ENCODE results near the gene TEX11. TPM values are rescaled to one million over a fixed set of nuclear protein-coding genes. Genes with fewer than 3 reads are reported as not detected.
"Not testable (repeated sequence)": the region's sequence is repeated elsewhere in the genome, so short reads cannot be mapped to it uniquely, and the experiment has no call there.

Gene TEX11
- polyA plus RNA-seq, 4 donors = 0.04 to 0.54 (median 0.04) TPM; not detected in 1

DNA sequence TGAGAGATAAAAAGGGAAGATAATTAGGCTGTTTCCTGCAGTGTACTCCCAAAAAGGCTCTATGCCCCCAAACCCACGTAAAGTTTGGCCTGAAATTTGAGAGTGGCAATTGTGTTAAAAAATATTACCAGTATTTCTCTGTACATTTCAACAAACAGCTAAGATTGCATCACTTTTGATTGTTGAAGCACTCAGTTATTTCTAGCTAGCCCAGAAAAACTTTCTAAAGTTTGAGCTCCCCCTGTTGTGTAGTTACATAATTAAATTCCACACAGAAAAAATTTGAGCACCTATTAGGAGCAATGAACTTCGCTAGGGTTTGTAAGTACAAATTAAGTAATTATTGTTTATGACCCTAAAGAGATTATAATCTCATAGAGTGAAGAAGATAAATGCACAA, 354.4 kb downstream of the TEX11 start:
- FAIRE-seq = peak; percentile 10
- Histone ChIP-seq H3K4me1 (ENCODE audit: control insufficient read depth in 3 of 3, insufficient read depth in 2 of 3, low read depth in 1 of 3, low read length in 2 of 3) (peaks cover 0 to 3% (median 0%) of the 10 kb centered on the region in 3 donors), H3K36me3 (ENCODE audit: control insufficient read depth in 3 of 3, insufficient read depth in 2 of 3, low read depth in 1 of 3, low read length in 3 of 3) (no peaks in the 10 kb centered on the region), H3K4me3 (ENCODE audit: low read depth in 1 of 3, low read length in 3 of 3) (no peak overlapping the region), H3K27ac (ENCODE audit: low read depth in 1 of 3, low read length in 2 of 3) (no peak overlapping the region), H3K9me3 (ENCODE audit: control insufficient read depth in 2 of 2, insufficient read depth in 1 of 2, low read depth in 1 of 2, low read length in 1 of 2) (no peaks in the 10 kb centered on the region), H3K27me3 (ENCODE audit: control insufficient read depth in 3 of 3, insufficient read depth in 3 of 3, low read length in 3 of 3) (no peaks in the 10 kb centered on the region)
- WGBS, 3 donors = 4 to 8% (median 6%) methylated on average over 2 of the region's 2 CpGs
- DNase-seq = peak; percentile 23 to 25

DNA sequence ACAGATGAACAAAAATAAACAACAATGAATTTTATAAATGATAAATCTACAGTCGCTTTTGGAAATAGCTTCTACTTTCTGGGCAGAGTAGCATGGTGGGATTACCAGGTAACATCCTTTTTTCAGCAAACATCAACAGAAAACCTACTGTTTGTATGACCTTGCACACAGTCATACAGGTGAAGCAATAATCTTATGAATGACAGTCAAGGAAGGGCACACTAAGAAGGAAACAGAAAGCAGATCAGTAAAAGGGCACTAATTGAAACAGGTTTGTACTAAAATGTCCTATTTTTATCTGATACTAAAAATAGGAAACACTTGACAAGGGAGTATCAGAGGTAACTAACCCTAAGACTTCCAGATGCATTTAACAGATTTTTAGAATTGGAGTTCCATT, 355.0 kb downstream of the TEX11 start:
- Histone ChIP-seq H3K9me3 (ENCODE audit: control insufficient read depth in 2 of 2, insufficient read depth in 1 of 2, low read depth in 1 of 2, low read length in 1 of 2) (no peaks in the 10 kb centered on the region), H3K36me3 (ENCODE audit: control insufficient read depth in 3 of 3, insufficient read depth in 2 of 3, low read depth in 1 of 3, low read length in 3 of 3) (no peaks in the 10 kb centered on the region), H3K4me1 (ENCODE audit: control insufficient read depth in 3 of 3, insufficient read depth in 2 of 3, low read depth in 1 of 3, low read length in 2 of 3) (peaks cover 0 to 3% (median 0%) of the 10 kb centered on the region in 3 donors), H3K27me3 (ENCODE audit: control insufficient read depth in 3 of 3, insufficient read depth in 3 of 3, low read length in 3 of 3) (no peaks in the 10 kb centered on the region), H3K4me3 (ENCODE audit: low read depth in 1 of 3, low read length in 3 of 3) (no peak overlapping the region), H3K27ac (ENCODE audit: low read depth in 1 of 3, low read length in 2 of 3) (no peak overlapping the region)
- WGBS, 3 donors = 58 to 65% (median 65%) methylated on average over 1 of the region's 1 CpG
- no peak for FAIRE-seq
- peak; percentile 14 to 19 for DNase-seq

DNA sequence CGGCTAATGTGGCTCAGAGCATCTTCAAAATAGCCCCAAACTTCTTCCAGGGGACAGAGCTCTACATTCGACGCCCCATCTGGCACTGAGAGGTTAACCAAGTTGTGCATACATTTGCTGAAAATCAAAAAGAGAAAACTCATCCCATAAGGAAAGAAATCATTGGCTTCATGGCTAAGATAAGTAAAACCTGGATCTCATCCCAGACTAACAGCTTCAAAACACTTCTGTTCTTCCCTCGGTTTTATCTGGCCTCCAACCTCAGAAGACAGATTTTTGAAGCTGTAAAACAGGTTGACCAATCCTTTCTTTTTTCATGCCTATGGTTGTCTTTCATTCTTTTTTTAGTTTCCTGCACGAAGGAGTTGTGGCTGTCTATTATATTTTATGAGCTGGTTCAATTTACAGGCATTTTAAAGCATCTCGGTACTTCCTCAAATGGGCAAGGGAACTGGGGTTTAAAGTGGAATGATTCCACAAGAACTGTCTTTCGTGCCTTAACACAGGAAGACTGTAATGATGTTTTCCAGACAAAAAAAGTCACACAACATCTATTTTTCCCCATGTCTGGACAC, 356.3 kb downstream of the TEX11 start:
- Histone ChIP-seq H3K27me3 (ENCODE audit: control insufficient read depth in 3 of 3, insufficient read depth in 3 of 3, low read length in 3 of 3) (no peaks in the 10 kb centered on the region), H3K4me1 (ENCODE audit: control insufficient read depth in 3 of 3, insufficient read depth in 2 of 3, low read depth in 1 of 3, low read length in 2 of 3) (peaks cover 0 to 3% (median 0%) of the 10 kb centered on the region in 3 donors), H3K9me3 (ENCODE audit: control insufficient read depth in 2 of 2, insufficient read depth in 1 of 2, low read depth in 1 of 2, low read length in 1 of 2) (no peaks in the 10 kb centered on the region), H3K36me3 (ENCODE audit: control insufficient read depth in 3 of 3, insufficient read depth in 2 of 3, low read depth in 1 of 3, low read length in 3 of 3) (no peaks in the 10 kb centered on the region), H3K4me3 (ENCODE audit: low read depth in 1 of 3, low read length in 3 of 3) (no peak overlapping the region), H3K27ac (ENCODE audit: low read depth in 1 of 3, low read length in 2 of 3) (no peak overlapping the region)
- DNase-seq (no peak), FAIRE-seq (no peak)
- WGBS, 3 donors = 43 to 47% (median 45%) methylated on average over 7 of the region's 7 CpGs

DNA sequence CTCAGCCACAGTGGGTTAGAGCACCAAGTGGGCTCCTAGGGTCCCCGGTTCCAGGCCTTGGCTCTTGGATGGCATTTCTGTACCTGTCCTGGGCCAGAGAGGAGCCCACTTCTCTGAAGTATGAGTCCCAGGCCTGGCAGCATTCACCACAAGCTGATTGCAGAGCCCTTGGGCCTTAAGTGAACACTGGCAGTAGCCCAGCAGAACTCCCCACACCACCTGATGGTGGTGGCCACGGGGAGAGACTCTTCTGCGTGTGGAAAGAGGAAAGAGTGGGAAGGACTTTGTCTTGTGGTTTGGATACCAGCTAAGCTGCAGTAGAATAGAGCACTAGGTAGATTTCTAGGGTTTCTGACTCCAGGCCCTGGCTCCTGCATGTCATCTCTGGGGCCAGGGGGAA, 359.1 kb downstream of the TEX11 start:
- peaks cover 0 to 3% (median 0%) of the 10 kb centered on the region in 3 donors for H3K4me1 ChIP-seq (ENCODE audit: control insufficient read depth in 3 of 3, insufficient read depth in 2 of 3, low read depth in 1 of 3, low read length in 2 of 3)
- H3K4me3 ChIP-seq (ENCODE audit: low read depth in 1 of 3, low read length in 3 of 3) = no peak overlapping the region
- no peak overlapping the region for H3K27ac ChIP-seq (ENCODE audit: low read depth in 1 of 3, low read length in 2 of 3)
- no peak for DNase-seq
- no peaks in the 10 kb centered on the region for H3K27me3 ChIP-seq (ENCODE audit: control insufficient read depth in 3 of 3, insufficient read depth in 3 of 3, low read length in 3 of 3)
- no peak for FAIRE-seq
- WGBS, 3 donors = 64 to 84% (median 80%) methylated on average over 2 to 3 of the region's 3 CpGs
- no peaks in the 10 kb centered on the region for H3K9me3 ChIP-seq (ENCODE audit: control insufficient read depth in 2 of 2, insufficient read depth in 1 of 2, low read depth in 1 of 2, low read length in 1 of 2)
- H3K36me3 ChIP-seq (ENCODE audit: control insufficient read depth in 3 of 3, insufficient read depth in 2 of 3, low read depth in 1 of 3, low read length in 3 of 3) = no peaks in the 10 kb centered on the region

DNA sequence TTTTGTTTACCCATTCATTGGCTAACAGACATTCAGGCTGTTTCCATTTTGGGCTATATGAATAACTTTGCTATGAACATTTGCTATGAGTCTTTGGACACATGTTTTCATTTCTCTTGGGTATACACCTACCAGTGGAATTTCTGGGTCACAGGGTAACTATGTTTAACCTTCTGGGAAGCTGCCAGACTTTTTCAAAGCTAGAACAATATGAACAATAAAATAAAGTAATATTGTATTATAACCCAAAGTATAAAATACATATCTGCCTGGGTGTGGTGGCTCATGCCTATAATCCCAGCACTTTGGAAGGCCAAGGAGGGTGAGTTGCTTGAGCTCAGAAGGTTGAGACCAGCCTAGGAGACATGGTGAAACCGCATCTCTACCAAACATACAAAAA, 373.3 kb downstream of the TEX11 start:
- no peak for DNase-seq
- Histone ChIP-seq H3K27me3 (ENCODE audit: control insufficient read depth in 3 of 3, insufficient read depth in 3 of 3, low read length in 3 of 3) (no peaks in the 10 kb centered on the region), H3K9me3 (ENCODE audit: control insufficient read depth in 2 of 2, insufficient read depth in 1 of 2, low read depth in 1 of 2, low read length in 1 of 2) (no peaks in the 10 kb centered on the region), H3K4me1 (ENCODE audit: control insufficient read depth in 3 of 3, insufficient read depth in 2 of 3, low read depth in 1 of 3, low read length in 2 of 3) (no peaks in the 10 kb centered on the region), H3K36me3 (ENCODE audit: control insufficient read depth in 3 of 3, insufficient read depth in 2 of 3, low read depth in 1 of 3, low read length in 3 of 3) (no peaks in the 10 kb centered on the region), H3K27ac (ENCODE audit: low read depth in 1 of 3, low read length in 2 of 3) (no peak overlapping the region), H3K4me3 (ENCODE audit: low read depth in 1 of 3, low read length in 3 of 3) (no peak overlapping the region)
- WGBS, 3 donors = 50 to 91% (median 85%) methylated on average over 1 of the region's 1 CpG
- FAIRE-seq = no peak

DNA sequence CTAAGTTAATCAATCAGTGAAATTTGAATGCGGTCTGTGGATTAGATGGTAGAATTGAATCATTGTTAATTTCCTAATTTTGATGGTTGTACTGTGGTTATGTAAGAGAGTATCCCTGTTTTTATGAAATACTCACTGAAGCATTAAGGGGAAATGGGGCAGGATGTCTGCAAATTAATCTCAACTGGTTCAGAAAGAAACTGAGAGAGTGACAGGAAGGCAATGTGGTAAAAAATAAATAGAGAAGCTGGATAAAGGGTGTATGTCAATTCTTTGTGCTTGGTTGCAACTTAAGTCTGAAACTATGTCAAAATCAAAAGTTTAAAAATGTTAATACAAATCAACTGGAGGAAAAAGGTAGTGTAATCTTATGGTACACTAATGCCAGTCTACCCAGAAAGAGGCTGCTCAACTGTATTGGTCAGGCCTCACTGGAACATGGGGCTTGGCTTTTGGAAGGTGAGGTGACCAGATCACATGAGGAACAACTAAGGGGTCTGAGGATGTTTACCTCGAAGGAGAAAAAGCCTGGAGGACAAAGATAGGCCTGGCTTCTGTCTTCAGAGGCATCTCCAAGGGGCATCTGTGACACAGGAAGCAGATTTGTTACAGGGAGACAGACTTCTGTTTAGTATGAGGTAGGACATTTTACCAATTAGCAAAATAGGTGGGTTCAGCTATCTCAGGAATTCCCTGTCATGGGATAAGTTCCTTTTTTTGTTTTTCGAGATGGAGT, 380.7 kb downstream of the TEX11 start:
- WGBS, 3 donors = 35 to 68% (median 63%) methylated on average over 3 of the region's 3 CpGs
- H3K27ac ChIP-seq (ENCODE audit: low read depth in 1 of 3, low read length in 2 of 3) = no peak overlapping the region
- no peaks in the 10 kb centered on the region for H3K27me3 ChIP-seq (ENCODE audit: control insufficient read depth in 3 of 3, insufficient read depth in 3 of 3, low read length in 3 of 3)
- H3K4me1 ChIP-seq (ENCODE audit: control insufficient read depth in 3 of 3, insufficient read depth in 2 of 3, low read depth in 1 of 3, low read length in 2 of 3) = no peaks in the 10 kb centered on the region
- H3K4me3 ChIP-seq (ENCODE audit: low read depth in 1 of 3, low read length in 3 of 3) = no peak overlapping the region
- DNase-seq (no peak), FAIRE-seq (no peak)
- H3K36me3 ChIP-seq (ENCODE audit: control insufficient read depth in 3 of 3, insufficient read depth in 2 of 3, low read depth in 1 of 3, low read length in 3 of 3) = no peaks in the 10 kb centered on the region
- H3K9me3 ChIP-seq (ENCODE audit: control insufficient read depth in 2 of 2, insufficient read depth in 1 of 2, low read depth in 1 of 2, low read length in 1 of 2) = no peaks in the 10 kb centered on the region

DNA sequence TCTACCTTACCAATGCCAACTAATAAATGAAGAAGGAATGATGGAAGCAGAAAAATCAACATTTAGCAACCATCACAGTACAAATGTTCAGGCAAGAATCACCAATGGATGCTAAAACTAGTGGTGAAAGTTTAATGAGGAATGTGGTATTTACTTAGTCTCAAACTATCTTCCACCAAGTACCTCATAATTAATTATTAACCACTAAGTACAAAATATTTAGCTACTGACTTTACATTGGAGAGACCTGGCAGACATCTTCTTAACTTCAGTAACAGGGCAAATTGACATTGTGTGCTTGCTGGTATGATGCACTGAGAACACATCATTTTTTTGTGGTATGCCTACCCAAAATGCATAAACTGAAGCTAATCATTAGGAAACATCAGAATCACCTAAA, 381.5 kb downstream of the TEX11 start:
- no peaks in the 10 kb centered on the region for H3K4me1 ChIP-seq (ENCODE audit: control insufficient read depth in 3 of 3, insufficient read depth in 2 of 3, low read depth in 1 of 3, low read length in 2 of 3)
- no peaks in the 10 kb centered on the region for H3K36me3 ChIP-seq (ENCODE audit: control insufficient read depth in 3 of 3, insufficient read depth in 2 of 3, low read depth in 1 of 3, low read length in 3 of 3)
- DNase-seq (no peak), FAIRE-seq (no peak)
- no peaks in the 10 kb centered on the region for H3K9me3 ChIP-seq (ENCODE audit: control insufficient read depth in 2 of 2, insufficient read depth in 1 of 2, low read depth in 1 of 2, low read length in 1 of 2)
- no peak overlapping the region for H3K4me3 ChIP-seq (ENCODE audit: low read depth in 1 of 3, low read length in 3 of 3)
- no peaks in the 10 kb centered on the region for H3K27me3 ChIP-seq (ENCODE audit: control insufficient read depth in 3 of 3, insufficient read depth in 3 of 3, low read length in 3 of 3)
- no peak overlapping the region for H3K27ac ChIP-seq (ENCODE audit: low read depth in 1 of 3, low read length in 2 of 3)

DNA sequence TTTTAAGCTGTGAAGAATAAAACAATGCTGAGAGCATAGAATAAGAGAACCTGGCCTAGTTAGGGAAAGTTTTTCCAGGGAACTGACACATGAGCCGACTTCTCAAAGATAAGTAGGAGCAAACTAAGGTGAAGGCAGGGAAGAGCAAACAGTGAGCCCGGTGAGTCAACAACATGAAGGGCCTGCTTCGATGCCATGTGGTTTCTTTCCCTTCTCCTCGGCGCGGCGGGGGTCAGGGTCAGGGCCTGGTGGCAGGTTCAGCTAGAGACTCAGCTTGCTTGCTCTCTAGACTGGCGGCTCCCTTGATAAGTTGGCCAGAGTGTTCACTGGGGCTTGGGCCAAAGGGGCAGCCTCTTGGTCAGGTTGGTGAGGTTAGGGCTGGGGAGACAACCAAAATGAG, 382.8 kb downstream of the TEX11 start:
- H3K36me3 ChIP-seq (ENCODE audit: control insufficient read depth in 3 of 3, insufficient read depth in 2 of 3, low read depth in 1 of 3, low read length in 3 of 3) = no peaks in the 10 kb centered on the region
- 60 to 80% (median 80%) methylated on average over 5 to 8 of the region's 8 CpGs for WGBS, 3 donors
- DNase-seq (peak in 1 of 2 donors; percentile 32), FAIRE-seq (no peak)
- H3K4me3 ChIP-seq (ENCODE audit: low read depth in 1 of 3, low read length in 3 of 3) = no peak overlapping the region
- no peak overlapping the region for H3K27ac ChIP-seq (ENCODE audit: low read depth in 1 of 3, low read length in 2 of 3)
- H3K27me3 ChIP-seq (ENCODE audit: control insufficient read depth in 3 of 3, insufficient read depth in 3 of 3, low read length in 3 of 3) = no peaks in the 10 kb centered on the region
- peaks cover 0 to under 1% of the 10 kb centered on the region in 2 donors for H3K9me3 ChIP-seq (ENCODE audit: control insufficient read depth in 2 of 2, insufficient read depth in 1 of 2, low read depth in 1 of 2, low read length in 1 of 2)
- no peaks in the 10 kb centered on the region for H3K4me1 ChIP-seq (ENCODE audit: control insufficient read depth in 3 of 3, insufficient read depth in 2 of 3, low read depth in 1 of 3, low read length in 2 of 3)

DNA sequence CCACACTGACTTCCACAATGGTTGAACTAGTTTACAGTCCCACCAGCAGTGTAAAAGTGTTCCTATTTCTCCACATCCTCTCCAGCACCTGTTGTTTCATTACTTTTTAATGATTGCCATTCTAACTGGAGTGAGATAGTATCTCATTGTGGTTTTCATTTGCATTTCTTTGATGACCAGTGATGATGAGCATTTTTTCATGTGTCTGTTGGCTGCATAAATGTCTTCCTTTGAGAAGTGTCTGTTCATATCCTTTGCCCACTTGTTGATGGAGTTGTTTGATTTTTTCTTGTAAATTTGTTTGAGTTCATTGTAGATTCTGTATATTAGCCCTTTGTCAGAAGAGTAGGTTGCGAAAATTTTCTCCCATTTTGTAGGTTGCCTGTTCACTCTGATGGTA, 392.8 kb downstream of the TEX11 start:
- H3K36me3 ChIP-seq (ENCODE audit: control insufficient read depth in 3 of 3, insufficient read depth in 2 of 3, low read depth in 1 of 3, low read length in 3 of 3); H3K4me1 ChIP-seq (ENCODE audit: control insufficient read depth in 3 of 3, insufficient read depth in 2 of 3, low read depth in 1 of 3, low read length in 2 of 3); FAIRE-seq; H3K27ac ChIP-seq (ENCODE audit: low read depth in 1 of 3, low read length in 2 of 3); DNase-seq; H3K9me3 ChIP-seq (ENCODE audit: control insufficient read depth in 2 of 2, insufficient read depth in 1 of 2, low read depth in 1 of 2, low read length in 1 of 2); H3K4me3 ChIP-seq (ENCODE audit: low read depth in 1 of 3, low read length in 3 of 3); H3K27me3 ChIP-seq (ENCODE audit: control insufficient read depth in 3 of 3, insufficient read depth in 3 of 3, low read length in 3 of 3): not testable (repeated sequence)
- 73 to 90% (median 90%) methylated on average over 1 of the region's 1 CpG for WGBS, 3 donors
